Cortex of kidney (tissue), 1 donor: ENCODE results near the gene ZG16.

Experiments
- DNase-seq: peaks from one replicate; lab custom pipeline; 2025; lab: John Stamatoyannopoulos, UW

ZG16 gene

DNA sequence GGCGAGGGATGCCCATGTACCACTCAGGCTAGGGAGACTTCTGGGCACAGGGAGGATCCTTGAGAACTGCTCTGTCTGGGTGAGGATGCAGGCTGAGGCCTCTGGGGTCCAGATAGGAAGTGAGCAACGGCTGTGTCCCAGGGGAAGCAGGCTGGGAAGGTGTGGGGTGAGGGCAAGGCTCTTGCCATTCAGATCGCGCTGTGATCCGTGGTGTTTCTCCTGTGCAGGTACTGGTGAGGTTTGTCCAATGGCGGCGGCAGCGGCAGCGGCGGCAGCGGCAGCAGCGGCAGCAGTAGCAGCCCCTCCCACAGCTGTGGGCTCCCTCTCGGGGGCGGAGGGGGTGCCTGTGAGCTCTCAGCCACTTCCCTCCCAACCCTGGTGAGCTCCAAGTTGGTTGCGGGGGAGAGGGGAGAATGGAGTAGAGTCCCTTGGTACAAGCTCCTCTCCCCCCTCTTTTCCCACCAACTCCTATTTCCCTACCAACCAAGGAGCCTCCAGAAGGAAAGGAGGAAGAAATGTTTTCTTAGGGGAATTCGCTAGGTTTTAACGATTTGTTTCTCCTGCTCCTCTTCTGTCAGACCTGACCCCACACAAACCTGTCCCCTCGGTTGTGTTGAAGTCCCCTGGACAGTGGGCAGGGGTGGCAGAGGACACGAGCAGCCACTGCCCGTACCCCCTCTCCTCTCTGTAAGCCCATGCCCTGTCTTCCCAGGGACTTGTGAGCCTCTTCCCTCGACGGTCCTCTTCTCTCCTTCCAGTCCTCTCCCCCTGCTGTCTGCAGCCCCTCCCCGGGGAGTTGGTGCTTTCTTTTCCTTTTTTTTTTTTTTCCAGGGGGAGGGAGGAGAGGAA lies 32.0 kb downstream of the ZG16 start:
- no peak for DNase-seq

DNA sequence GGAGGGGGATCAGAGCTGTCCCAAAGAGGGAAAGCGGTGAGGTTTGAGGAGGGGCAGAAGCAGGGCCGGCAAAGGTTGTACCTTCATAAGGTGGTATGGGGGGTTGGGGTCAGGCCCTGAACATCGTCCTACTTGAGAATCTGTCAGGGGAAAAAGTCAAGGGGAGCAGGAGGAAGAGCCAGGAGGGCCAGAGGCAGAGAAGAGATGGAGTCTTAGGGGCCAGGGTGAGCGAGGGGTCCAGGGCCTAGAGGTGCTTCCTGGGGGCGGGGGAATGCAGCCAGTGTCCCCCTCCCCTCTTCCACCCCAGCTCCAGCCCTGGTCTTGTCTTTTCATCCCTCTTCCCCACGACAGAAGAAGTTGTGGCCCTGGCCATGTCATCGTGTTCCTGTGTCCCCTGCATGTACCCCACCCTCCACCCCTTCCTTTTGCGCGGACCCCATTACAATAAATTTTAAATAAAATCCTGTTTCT lies 32.7 kb downstream of the ZG16 start:
- DNase-seq = no peak

- DNase-seq = no peak
Observed at GRCh38 chr16:29811170-29811895, 33.3 kb downstream of the ZG16 start.

GRCh38 chr16:29811896-29812665 lies 34.0 kb downstream of the ZG16 start, which contains the start of gene PRRT2:
Gene PRRT2, plus strand, starts transcription at chr16:29812193. Its CDS starts 862 bp downstream, at chr16:29813055.
- no peak for DNase-seq

DNA sequence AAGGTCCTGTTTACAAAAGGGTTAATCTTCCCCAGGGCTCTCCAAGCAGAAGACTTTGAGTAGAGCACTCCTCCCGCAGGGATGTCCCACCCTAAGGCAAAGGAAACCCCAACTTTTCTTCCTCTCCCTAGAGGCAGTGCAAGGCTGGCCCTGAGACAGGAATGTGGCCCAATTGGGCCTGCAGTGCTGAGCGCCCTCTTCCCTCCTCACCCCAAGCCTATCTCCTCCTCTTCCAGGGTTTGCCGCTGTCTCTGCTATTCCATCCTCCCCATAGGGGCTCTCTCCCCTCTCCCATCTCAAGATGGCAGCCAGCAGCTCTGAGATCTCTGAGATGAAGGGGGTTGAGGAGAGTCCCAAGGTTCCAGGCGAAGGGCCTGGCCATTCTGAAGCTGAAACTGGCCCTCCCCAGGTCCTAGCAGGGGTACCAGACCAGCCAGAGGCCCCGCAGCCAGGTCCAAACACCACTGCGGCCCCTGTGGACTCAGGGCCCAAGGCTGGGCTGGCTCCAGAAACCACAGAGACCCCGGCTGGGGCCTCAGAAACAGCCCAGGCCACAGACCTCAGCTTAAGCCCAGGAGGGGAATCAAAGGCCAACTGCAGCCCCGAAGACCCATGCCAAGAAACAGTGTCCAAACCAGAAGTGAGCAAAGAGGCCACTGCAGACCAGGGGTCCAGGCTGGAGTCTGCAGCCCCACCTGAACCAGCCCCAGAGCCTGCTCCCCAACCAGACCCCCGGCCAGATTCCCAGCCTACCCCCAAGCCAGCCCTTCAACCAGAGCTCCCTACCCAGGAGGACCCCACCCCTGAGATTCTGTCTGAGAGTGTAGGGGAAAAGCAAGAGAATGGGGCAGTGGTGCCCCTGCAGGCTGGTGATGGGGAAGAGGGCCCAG lies 34.9 kb downstream of the ZG16 start:
- no peak for DNase-seq

GRCh38 chr16:29813644-29814562 lies 35.8 kb downstream of the ZG16 start:
- no peak for DNase-seq

GRCh38 chr16:29814592-29814991 lies 36.5 kb downstream of the ZG16 start:
- DNase-seq = no peak

GRCh38 chr16:29815032-29815721 lies 37.1 kb downstream of the ZG16 start:
- no peak for DNase-seq

- DNase-seq = peak; percentile 98
Observed at GRCh38 chr16:29815793-29816693, 38.0 kb downstream of the ZG16 start, which contains the start of gene PAGR1. Gene PAGR1, plus strand, starts transcription at chr16:29816152. Its CDS starts 374 bp downstream, at chr16:29816526.

DNA sequence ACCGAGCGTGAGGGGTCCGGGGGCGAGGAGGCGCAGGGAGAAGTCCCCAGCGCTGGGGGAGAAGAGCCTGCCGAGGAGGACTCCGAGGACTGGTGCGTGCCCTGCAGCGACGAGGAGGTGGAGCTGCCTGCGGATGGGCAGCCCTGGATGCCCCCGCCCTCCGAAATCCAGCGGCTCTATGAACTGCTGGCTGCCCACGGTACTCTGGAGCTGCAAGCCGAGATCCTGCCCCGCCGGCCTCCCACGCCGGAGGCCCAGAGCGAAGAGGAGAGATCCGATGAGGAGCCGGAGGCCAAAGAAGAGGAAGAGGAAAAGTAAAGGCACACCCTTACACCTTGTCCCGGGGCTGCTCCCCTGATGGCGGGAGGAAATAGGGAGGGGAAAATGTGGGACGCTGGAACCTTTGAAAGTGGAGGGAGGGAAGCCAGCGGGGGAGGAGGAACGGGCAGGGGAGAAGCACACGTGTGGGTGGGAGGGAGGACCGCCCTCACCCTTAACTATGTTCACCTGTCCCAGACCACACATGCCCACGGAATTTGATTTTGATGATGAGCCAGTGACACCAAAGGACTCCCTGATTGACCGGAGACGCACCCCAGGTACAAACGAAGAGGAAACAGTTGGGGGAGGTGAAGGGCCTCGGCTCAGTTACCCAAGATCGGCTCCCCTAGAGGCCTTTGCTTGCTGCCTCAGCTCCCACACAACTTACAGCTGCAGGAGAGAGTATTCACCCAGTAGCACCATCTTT lies 38.8 kb downstream of the ZG16 start:
- no peak for DNase-seq

- DNase-seq = no peak
Observed at GRCh38 chr16:29818082-29818481, 40.0 kb downstream of the ZG16 start.

DNA sequence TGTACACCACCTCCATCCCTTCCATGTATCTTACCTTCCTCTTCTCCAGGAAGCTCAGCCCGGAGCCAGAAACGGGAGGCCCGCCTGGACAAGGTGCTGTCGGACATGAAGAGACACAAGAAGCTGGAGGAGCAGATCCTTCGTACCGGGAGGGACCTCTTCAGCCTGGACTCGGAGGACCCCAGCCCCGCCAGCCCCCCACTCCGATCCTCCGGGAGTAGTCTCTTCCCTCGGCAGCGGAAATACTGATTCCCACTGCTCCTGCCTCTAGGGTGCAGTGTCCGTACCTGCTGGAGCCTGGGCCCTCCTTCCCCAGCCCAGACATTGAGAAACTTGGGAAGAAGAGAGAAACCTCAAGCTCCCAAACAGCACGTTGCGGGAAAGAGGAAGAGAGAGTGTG lies 41.5 kb downstream of the ZG16 start:
- DNase-seq = no peak

DNA sequence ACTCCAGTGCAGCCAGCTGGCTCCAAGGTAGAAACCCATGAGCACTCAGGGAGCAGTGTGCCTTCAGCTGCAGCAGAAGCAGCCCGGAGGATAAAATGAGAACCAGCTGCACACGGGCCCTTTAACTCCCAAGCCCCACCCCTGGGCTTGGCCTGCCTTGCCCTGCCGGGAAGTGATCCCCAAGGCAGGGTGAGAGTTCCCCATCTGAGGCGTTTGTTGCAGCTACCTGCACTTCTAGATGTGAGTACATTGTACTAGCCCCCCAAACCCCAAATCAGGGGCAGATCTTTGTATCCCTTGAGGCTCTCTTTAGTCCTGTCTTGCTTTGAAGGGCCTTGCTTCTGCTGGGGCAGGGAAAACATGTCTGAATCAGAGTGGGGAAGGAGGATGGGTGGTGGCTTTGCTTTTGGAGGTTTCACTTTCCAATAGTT lies 42.2 kb downstream of the ZG16 start, which contains the start of gene MVP:
TSS of gene MVP (plus strand) at position 192 of the 431 bp plus-strand sequence. CDS start 10,088 bp downstream, outside the sequence.
- DNase-seq = no peak

DNA sequence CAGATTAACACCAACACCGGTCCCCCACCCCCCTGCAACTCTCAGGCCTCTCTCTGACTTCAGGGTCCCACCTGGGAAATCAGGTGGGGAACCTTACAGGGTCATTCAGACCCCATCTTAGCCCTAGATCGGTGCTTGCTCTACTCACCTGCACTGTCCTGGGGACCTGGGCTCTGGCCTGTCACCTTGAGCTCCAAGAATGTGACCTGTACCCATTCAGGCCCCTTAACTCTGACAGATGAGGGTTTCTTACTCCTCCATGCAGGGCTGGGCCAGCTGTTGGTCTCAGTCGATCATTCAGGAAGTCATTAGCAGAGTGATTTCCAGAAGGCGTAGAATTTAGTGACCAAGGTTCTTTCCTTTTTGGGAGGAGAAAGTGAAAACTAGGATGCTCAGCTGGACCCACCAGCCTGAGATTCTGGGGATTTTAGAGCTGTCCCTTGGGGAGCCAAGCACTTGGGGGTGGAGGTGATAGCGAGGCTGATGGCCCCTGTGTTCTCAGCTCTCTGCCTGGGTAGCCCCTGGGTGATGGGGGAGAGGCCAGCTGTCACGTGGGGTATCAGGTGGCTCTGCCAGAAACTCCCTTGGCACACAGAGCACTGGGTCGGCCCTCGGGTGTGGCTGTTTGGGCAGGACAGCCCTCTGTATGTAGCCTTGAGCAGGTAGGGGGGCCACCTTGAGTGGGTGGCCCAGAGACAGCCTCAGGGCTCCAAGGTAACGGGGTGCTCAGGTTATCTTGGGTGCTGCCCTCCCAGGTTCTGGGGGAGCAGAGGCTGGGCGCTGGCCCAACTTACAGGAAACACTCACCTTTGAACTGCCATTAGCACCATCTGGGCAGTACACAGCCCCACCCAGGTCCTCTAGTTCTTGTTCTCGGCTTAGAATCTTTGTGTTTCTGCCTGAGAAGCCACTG lies 42.9 kb downstream of the ZG16 start:
- DNase-seq = no peak

DNA sequence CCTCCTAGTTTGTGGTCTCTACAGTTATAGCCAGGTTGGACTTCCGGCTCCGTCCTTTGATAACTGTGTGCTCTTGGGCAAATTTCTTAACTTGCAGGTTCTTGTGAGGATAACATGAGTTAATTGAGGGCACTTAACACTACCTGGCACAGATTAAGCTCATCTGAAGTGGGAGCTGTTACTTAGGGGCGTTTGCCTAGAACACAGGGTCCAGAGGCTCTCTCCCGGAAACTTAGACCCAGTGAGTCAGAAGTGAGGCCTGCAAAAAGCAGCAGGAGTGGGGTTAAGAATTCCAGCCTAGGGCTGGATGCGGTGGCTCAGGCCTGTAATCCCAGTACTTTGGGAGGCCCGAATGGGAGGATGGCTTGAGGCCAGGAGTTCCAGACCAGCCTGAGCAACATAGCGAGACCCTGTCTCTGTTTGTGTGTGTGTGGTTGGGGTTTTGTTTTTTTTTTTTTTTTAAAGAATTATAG lies 43.6 kb downstream of the ZG16 start:
- no peak for DNase-seq

DNA sequence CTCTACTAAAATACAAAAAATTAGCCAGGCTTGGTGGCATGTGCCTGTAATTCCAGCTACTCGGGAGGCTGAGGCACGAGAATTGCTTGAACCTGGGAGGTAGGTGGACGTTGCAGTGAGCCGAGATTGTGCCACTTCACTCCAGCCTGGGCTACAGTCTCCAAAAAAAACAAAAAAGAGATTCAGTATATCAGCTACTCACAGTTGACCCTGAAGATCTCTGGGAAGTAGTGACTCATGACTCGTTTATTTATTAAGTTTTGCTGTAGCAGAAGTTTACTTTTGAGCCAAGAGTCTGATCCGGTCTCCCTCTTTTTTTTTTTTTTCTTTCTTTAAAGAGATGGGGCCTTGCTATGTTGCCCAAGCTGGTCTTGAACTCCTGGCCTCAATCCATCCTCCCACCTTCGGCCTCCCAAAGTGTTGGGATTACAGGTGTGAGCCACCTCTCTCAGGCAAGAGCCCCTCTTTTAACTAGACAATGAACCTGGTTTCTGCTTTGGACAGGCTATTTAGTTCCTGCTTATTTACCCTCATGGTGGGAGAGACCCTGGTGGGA lies 46.6 kb downstream of the ZG16 start:
- DNase-seq = no peak
